ENCODE measurements around the gene USP3. TPM values are rescaled to one million over a fixed set of nuclear protein-coding genes. Genes with fewer than 3 reads are reported as not detected.

Gene USP3
- total RNA-seq, 4 donors from 2014 or later = 36.6 to 50.3 (median 45.5) TPM

- Histone ChIP-seq H3K4me1 (peaks cover 0 to 21% (median 0%) of the 10 kb centered on the region in 3 donors), H3K36me3 (peaks cover 0 to 24% of the 10 kb centered on the region in 2 donors), H3K9me3 (no peaks in the 10 kb centered on the region), H3K4me3 (no peak overlapping the region), H3K27ac (no peak overlapping the region), H3K27me3 (no peaks in the 10 kb centered on the region)
- ATAC-seq = no peak
- TF ChIP-seq CTCF (IDR thresholded peaks at IDR 0.05) (no peak), POLR2A (IDR thresholded peaks at IDR 0.05) (no peak), POLR2AphosphoS5 (IDR thresholded peaks at IDR 0.05) (no peak), EP300 (IDR thresholded peaks at IDR 0.05) (no peak)
- WGBS, 2 donors (ENCODE audit: low coverage in 1 of 2) = 85% methylated on average over 3 of the region's 3 CpGs; no CpG with 5 or more reads in 1 of the 2 donors
Measured at GRCh38 chr15:63538876-63539275, 34.5 kb downstream of the USP3 start.

- H3K27ac ChIP-seq = no peak overlapping the region
- H3K9me3 ChIP-seq = no peaks in the 10 kb centered on the region
- no peak for ATAC-seq
- no peak overlapping the region for H3K4me3 ChIP-seq
- WGBS, 2 donors (ENCODE audit: low coverage in 1 of 2) = 48 to 53% methylated on average over 6 of the region's 6 CpGs
- H3K4me1 ChIP-seq = peaks cover 0 to 21% (median 0%) of the 10 kb centered on the region in 3 donors
- TF ChIP-seq POLR2A (IDR thresholded peaks at IDR 0.05) = no peak
- TF ChIP-seq POLR2AphosphoS5 (IDR thresholded peaks at IDR 0.05) = no peak
- no peak for TF ChIP-seq CTCF (IDR thresholded peaks at IDR 0.05)
- no peak for TF ChIP-seq EP300 (IDR thresholded peaks at IDR 0.05)
- peaks cover 0 to 24% of the 10 kb centered on the region in 2 donors for H3K36me3 ChIP-seq
- no peaks in the 10 kb centered on the region for H3K27me3 ChIP-seq
Measured at GRCh38 chr15:63539521-63539920, 35.1 kb downstream of the USP3 start.

- Histone ChIP-seq H3K4me1 (peaks cover 0 to 17% (median 0%) of the 10 kb centered on the region in 3 donors), H3K27ac (no peak overlapping the region), H3K36me3 (peaks cover 0 to 24% of the 10 kb centered on the region in 2 donors), H3K27me3 (no peaks in the 10 kb centered on the region), H3K9me3 (no peaks in the 10 kb centered on the region), H3K4me3 (no peak overlapping the region)
- no peak for ATAC-seq
- no peak for TF ChIP-seq POLR2A (IDR thresholded peaks at IDR 0.05)
- no peak for TF ChIP-seq EP300 (IDR thresholded peaks at IDR 0.05)
Measured at GRCh38 chr15:63539998-63540397, 35.6 kb downstream of the USP3 start.

GRCh38 chr15:63540449-63540848, 36.1 kb downstream of the USP3 start:
- H3K4me3 ChIP-seq = no peak overlapping the region
- 75 to 83% methylated on average over 1 to 4 of the region's 4 CpGs for WGBS, 2 donors (ENCODE audit: low coverage in 1 of 2)

GRCh38 chr15:63544258-63545026, 40.0 kb downstream of the USP3 start:
- Histone ChIP-seq H3K27me3 (no peaks in the 10 kb centered on the region), H3K4me1 (peaks cover 0 to 7% (median 0%) of the 10 kb centered on the region in 3 donors), H3K4me3 (no peak overlapping the region), H3K9me3 (no peaks in the 10 kb centered on the region), H3K36me3 (peaks cover 0 to 6% of the 10 kb centered on the region in 2 donors), H3K27ac (no peak overlapping the region)
- WGBS, 2 donors (ENCODE audit: low coverage in 1 of 2) = 65 to 71% methylated on average over 5 of the region's 5 CpGs
- no peak for ATAC-seq
- TF ChIP-seq POLR2A (IDR thresholded peaks at IDR 0.05) (no peak), CTCF (IDR thresholded peaks at IDR 0.05) (no peak), POLR2AphosphoS5 (IDR thresholded peaks at IDR 0.05) (no peak), EP300 (IDR thresholded peaks at IDR 0.05) (no peak)

More at GRCh38 chr15:63540449-63540848, 36.1 kb downstream of the USP3 start:
- peaks cover 0 to 13% (median 0%) of the 10 kb centered on the region in 3 donors for H3K4me1 ChIP-seq
- H3K9me3 ChIP-seq = no peaks in the 10 kb centered on the region
- no peak for TF ChIP-seq POLR2A (IDR thresholded peaks at IDR 0.05)
- no peak for TF ChIP-seq POLR2AphosphoS5 (IDR thresholded peaks at IDR 0.05)
- TF ChIP-seq EP300 (IDR thresholded peaks at IDR 0.05) = no peak
- no peak for TF ChIP-seq CTCF (IDR thresholded peaks at IDR 0.05)
- H3K27me3 ChIP-seq = no peaks in the 10 kb centered on the region
- H3K36me3 ChIP-seq = peaks cover 0 to 24% of the 10 kb centered on the region in 2 donors
- ATAC-seq = no peak
- no peak overlapping the region for H3K27ac ChIP-seq

Measured in gastroesophageal sphincter (tissue), 4 donors.